T-cell (primary cell): ENCODE results near the gene RAC3. TPM values are rescaled to one million over a fixed set of nuclear protein-coding genes. Genes with fewer than 3 reads are reported as not detected.

Experiments used
- ATAC-seq, 4 experiments: fragments of 200-7000 bp in 3 of 4; fragments of 150-1000 bp in 1 of 4; cut with Tn5 transposase; replicated peaks in 1 of 4; 1 replicate in 3 of 4; 2 replicates in 1 of 4; pipeline ENCODE4 v1.10.0; 2021; ENCODE audit warnings: moderate library complexity in 3 of 4, mild to moderate bottlenecking in 2 of 4, moderate number of reproducible peaks in 1 of 4
- CTCF ChIA-PET, 2 donors: fragments of 300-600 bp; sonication (Branson Sonifier 250); formaldehyde crosslinking; loops; one replicate each; lab custom pipeline; 2022; ENCODE audit warnings: antibody characterized with exemption in 2 of 2; lab: Charles Lee
- POLR2A ChIA-PET, 2 donors: fragments of 300-600 bp; sonication (Branson Sonifier 250); formaldehyde crosslinking; loops; one replicate each; lab custom pipeline; 2022; ENCODE audit warnings: antibody characterized with exemption in 2 of 2; lab: Charles Lee
- DNase-seq, 35 experiments: peaks; one replicate each; pipeline versions ENCODE4 v3.0.0 to v3.0.0-alpha.2; 2013 to 2023
- H3K27ac ChIP-seq: one replicate; pipeline ENCODE4 v1.5.1; 2013; ENCODE audit warnings: low read length
- H3K27me3 ChIP-seq, 2 experiments: replicated peaks in 1 of 2; 1 replicate in 1 of 2; 2 replicates in 1 of 2; pipeline versions ENCODE4 v1.6.1 to v1.7.0; 2013; ENCODE audit warnings: low read length in 1 of 2, mixed read lengths in 1 of 2; ENCODE audit not compliant: control insufficient read depth in 2 of 2, insufficient read depth in 2 of 2; ENCODE audit errors: extremely low read depth in 1 of 2
- H3K36me3 ChIP-seq, 2 donors: 1 replicate in 1 of 2; 2 replicates in 1 of 2; pipeline versions ENCODE4 v1.6.1 to v1.7.0; 2013; ENCODE audit warnings: low read length in 1 of 2; ENCODE audit not compliant: control insufficient read depth in 2 of 2, insufficient read depth in 1 of 2; ENCODE audit errors: extremely low read depth in 1 of 2
- H3K4me1 ChIP-seq, 2 experiments: 1 replicate in 1 of 2; 2 replicates in 1 of 2; pipeline versions ENCODE4 v1.6.1 to v1.7.0; 2013; ENCODE audit warnings: low read length in 2 of 2, mixed read lengths in 1 of 2; ENCODE audit not compliant: insufficient read depth in 2 of 2, control insufficient read depth in 1 of 2; ENCODE audit errors: extremely low read depth in 1 of 2
- H3K4me3 ChIP-seq, 2 donors: 1 replicate in 1 of 2; 2 replicates in 1 of 2; pipeline versions ENCODE4 v1.5.1 to v1.7.0; 2013; ENCODE audit warnings: mild to moderate bottlenecking in 2 of 2, low read length in 1 of 2, moderate library complexity in 1 of 2; ENCODE audit not compliant: control insufficient read depth in 1 of 2; ENCODE audit errors: extremely low read depth in 1 of 2
- H3K9me3 ChIP-seq: 2 replicates; pipeline ENCODE4 v1.7.0; 2013
- H3K27ac Mint-ChIP-seq, 2 donors: one replicate each; pipeline ENCODE4 v1.8.0; 2020 to 2021; ENCODE audit warnings: mild to moderate bottlenecking in 2 of 2, mixed read lengths in 2 of 2
- H3K27me3 Mint-ChIP-seq, 2 donors: one replicate each; pipeline ENCODE4 v1.8.0; 2021 to 2022; ENCODE audit warnings: mixed read lengths in 2 of 2
- H3K36me3 Mint-ChIP-seq: one replicate; pipeline ENCODE4 v1.8.0; 2021; ENCODE audit warnings: mixed read lengths
- H3K4me1 Mint-ChIP-seq, 3 donors: one replicate each; pipeline ENCODE4 v1.8.0; 2020 to 2022; ENCODE audit warnings: mixed read lengths in 3 of 3, mild to moderate bottlenecking in 1 of 3
- H3K4me3 Mint-ChIP-seq, 3 donors: one replicate each; pipeline ENCODE4 v1.8.0; 2020 to 2022; ENCODE audit warnings: mild to moderate bottlenecking in 3 of 3, mixed read lengths in 3 of 3, moderate library complexity in 3 of 3
- H3K9me3 Mint-ChIP-seq, 3 donors: one replicate each; pipeline ENCODE4 v1.8.0; 2020 to 2022; ENCODE audit warnings: mixed read lengths in 3 of 3
- WGBS: methylation state at CpG from one replicate; pipeline ENCODE4 v1.1.5; 2013; ENCODE audit warnings: missing lambda C conversion rate; ENCODE audit not compliant: insufficient coverage; 5-methylcytosine and 5-hydroxymethylcytosine counted together
- total RNA-seq, 35 experiments: library from RNA in 6 of 35; stranded (reverse) in 6 of 35; fragments of 120-200 nt in 1 of 35; gene quantifications; one replicate each; pipeline versions ENCODE4 v1.2.1 to v1.2.4 and lab custom pipeline; 2013 to 2026

The RAC3 gene
- total RNA-seq, 5 donors from 2014 or later (not counting 1 experiment from before 2014, with no cell fraction given), result 1.1 to 5.4 (median 3.6) TPM

- H3K9me3 Mint-ChIP-seq, result no peaks in the 10 kb centered on the region
- peaks cover 7% of the 10 kb centered on the region for H3K36me3 Mint-ChIP-seq
- DNase-seq (no peak), ATAC-seq (no peak)
- no peak overlapping the region for H3K27ac Mint-ChIP-seq
- Histone ChIP-seq H3K9me3 (no peaks in the 10 kb centered on the region), H3K4me1 (peaks cover 7 to 30% of the 10 kb centered on the region in 2 experiments), H3K36me3 (peaks cover 4 to 8% of the 10 kb centered on the region in 2 donors), H3K4me3 (no peak overlapping the region), H3K27me3 (no peaks in the 10 kb centered on the region), H3K27ac (no peak overlapping the region)
- H3K4me3 Mint-ChIP-seq, result peak overlapping the region in 2 of 3 donors; percentile 29 to 36
- H3K4me1 Mint-ChIP-seq, result peaks cover 5 to 16% (median 14%) of the 10 kb centered on the region in 3 donors
- H3K27me3 Mint-ChIP-seq, result no peaks in the 10 kb centered on the region
- POLR2A ChIA-PET, result no interaction called here
- CTCF ChIA-PET, result interaction anchor here in 1 of 2 donors (0.9 kb wide), 1 partner anchor 10 kb away, joined by 5 read pairs; the partner anchor contains the start of gene DCXR
- 97% methylated on average over 20 of the region's 25 CpGs for WGBS
Measured at GRCh38 chr17:82047914-82048570, 16.6 kb downstream of the RAC3 start.

GRCh38 chr17:82048571-82048971, 17.1 kb downstream of the RAC3 start:
- no peak for DNase-seq
- WGBS, result 94% methylated on average over 20 of the region's 20 CpGs
- ChIA-PET POLR2A (no interaction called here), CTCF (interaction anchor here in 1 of 2 donors (0.9 kb wide), 1 partner anchor 11 kb away, joined by 5 read pairs; the partner anchor contains the start of gene DCXR)
- Histone ChIP-seq H3K9me3 (no peaks in the 10 kb centered on the region), H3K27ac (no peak overlapping the region), H3K4me1 (peaks cover 9 to 35% of the 10 kb centered on the region in 2 experiments), H3K4me3 (no peak overlapping the region), H3K36me3 (peaks cover 4 to 8% of the 10 kb centered on the region in 2 donors), H3K27me3 (no peaks in the 10 kb centered on the region)
- no peaks in the 10 kb centered on the region for H3K27me3 Mint-ChIP-seq
- no peak overlapping the region for H3K27ac Mint-ChIP-seq
- H3K4me3 Mint-ChIP-seq, result peak overlapping the region in 2 of 3 donors; percentile 24 to 46
- peaks cover 5 to 21% (median 18%) of the 10 kb centered on the region in 3 donors for H3K4me1 Mint-ChIP-seq
- H3K36me3 Mint-ChIP-seq, result peaks cover 7% of the 10 kb centered on the region
- no peaks in the 10 kb centered on the region for H3K9me3 Mint-ChIP-seq
- ATAC-seq, result no peak

GRCh38 chr17:82049106-82049505, 17.6 kb downstream of the RAC3 start:
- no peaks in the 10 kb centered on the region for H3K27me3 ChIP-seq
- DNase-seq (no peak), ATAC-seq (no peak)
- H3K4me1 ChIP-seq, result peaks cover 9 to 40% of the 10 kb centered on the region in 2 experiments
- H3K9me3 Mint-ChIP-seq, result no peaks in the 10 kb centered on the region
- H3K4me3 Mint-ChIP-seq, result peak overlapping the region; percentile 9 to 31 (median 25)
- no peaks in the 10 kb centered on the region for H3K9me3 ChIP-seq
- no peak overlapping the region for H3K4me3 ChIP-seq
- peaks cover 4 to 13% of the 10 kb centered on the region in 2 donors for H3K36me3 ChIP-seq
- no peaks in the 10 kb centered on the region for H3K27me3 Mint-ChIP-seq
- WGBS, result 100% methylated on average over 2 of the region's 8 CpGs
- H3K27ac Mint-ChIP-seq, result no peak overlapping the region
- ChIA-PET POLR2A (no interaction called here), CTCF (no interaction called here)
- peaks cover 7% of the 10 kb centered on the region for H3K36me3 Mint-ChIP-seq
- peaks cover 5 to 23% (median 18%) of the 10 kb centered on the region in 3 donors for H3K4me1 Mint-ChIP-seq
- H3K27ac ChIP-seq, result no peak overlapping the region

- H3K36me3 Mint-ChIP-seq, result peaks cover 7% of the 10 kb centered on the region
- WGBS, result 91% methylated on average over 13 of the region's 16 CpGs
- H3K27me3 Mint-ChIP-seq, result no peaks in the 10 kb centered on the region
- no peak overlapping the region for H3K27ac ChIP-seq
- no peak overlapping the region for H3K27ac Mint-ChIP-seq
- H3K4me3 ChIP-seq, result no peak overlapping the region
- DNase-seq, result no peak
- H3K9me3 ChIP-seq, result no peaks in the 10 kb centered on the region
- ChIA-PET CTCF (no interaction called here), POLR2A (interaction anchor here in 1 of 2 donors (0.6 kb wide), 1 partner anchor 193 kb away, joined by 3 read pairs; no protein-coding TSS in a partner anchor)
- H3K4me3 Mint-ChIP-seq, result peak overlapping the region in 2 of 3 donors; percentile 9 to 25
- H3K4me1 ChIP-seq, result peaks cover 9 to 40% of the 10 kb centered on the region in 2 experiments
- H3K9me3 Mint-ChIP-seq, result no peaks in the 10 kb centered on the region
- ATAC-seq, result no peak
- no peaks in the 10 kb centered on the region for H3K27me3 ChIP-seq
- peaks cover 5 to 23% (median 18%) of the 10 kb centered on the region in 3 donors for H3K4me1 Mint-ChIP-seq
- H3K36me3 ChIP-seq, result peaks cover 4 to 17% of the 10 kb centered on the region in 2 donors
Measured at GRCh38 chr17:82049521-82049971, 18.1 kb downstream of the RAC3 start.

GRCh38 chr17:82050152-82050760, 18.8 kb downstream of the RAC3 start:
- Histone ChIP-seq H3K4me1 (peaks cover 9 to 45% of the 10 kb centered on the region in 2 experiments), H3K27ac (no peak overlapping the region), H3K4me3 (peak overlapping the region; percentile 39 to 51), H3K36me3 (peaks cover 4 to 24% of the 10 kb centered on the region in 2 donors), H3K9me3 (no peaks in the 10 kb centered on the region), H3K27me3 (no peaks in the 10 kb centered on the region)
- ATAC-seq, result no peak
- CTCF ChIA-PET, result interaction anchor here in 1 of 2 donors (1.0 kb wide), 1 partner anchor 13 kb away, joined by 4 read pairs; the partner anchor contains the start of gene DCXR
- H3K27ac Mint-ChIP-seq, result peak overlapping the region in 1 of 2 donors; percentile 88
- POLR2A ChIA-PET, result interaction anchor here in 1 of 2 donors (0.6 kb wide), 1 partner anchor 192 kb away, joined by 3 read pairs; no protein-coding TSS in a partner anchor
- H3K36me3 Mint-ChIP-seq, result peaks cover 7% of the 10 kb centered on the region
- no peaks in the 10 kb centered on the region for H3K27me3 Mint-ChIP-seq
- WGBS, result 94% methylated on average over 26 of the region's 28 CpGs
- H3K4me3 Mint-ChIP-seq, result peak overlapping the region; percentile 80 to 87 (median 86)
- no peaks in the 10 kb centered on the region for H3K9me3 Mint-ChIP-seq
- H3K4me1 Mint-ChIP-seq, result peaks cover 5 to 26% (median 18%) of the 10 kb centered on the region in 3 donors
- no peak for DNase-seq
